ENCODE results near the gene NPAS3.

The NPAS3 gene

DNA sequence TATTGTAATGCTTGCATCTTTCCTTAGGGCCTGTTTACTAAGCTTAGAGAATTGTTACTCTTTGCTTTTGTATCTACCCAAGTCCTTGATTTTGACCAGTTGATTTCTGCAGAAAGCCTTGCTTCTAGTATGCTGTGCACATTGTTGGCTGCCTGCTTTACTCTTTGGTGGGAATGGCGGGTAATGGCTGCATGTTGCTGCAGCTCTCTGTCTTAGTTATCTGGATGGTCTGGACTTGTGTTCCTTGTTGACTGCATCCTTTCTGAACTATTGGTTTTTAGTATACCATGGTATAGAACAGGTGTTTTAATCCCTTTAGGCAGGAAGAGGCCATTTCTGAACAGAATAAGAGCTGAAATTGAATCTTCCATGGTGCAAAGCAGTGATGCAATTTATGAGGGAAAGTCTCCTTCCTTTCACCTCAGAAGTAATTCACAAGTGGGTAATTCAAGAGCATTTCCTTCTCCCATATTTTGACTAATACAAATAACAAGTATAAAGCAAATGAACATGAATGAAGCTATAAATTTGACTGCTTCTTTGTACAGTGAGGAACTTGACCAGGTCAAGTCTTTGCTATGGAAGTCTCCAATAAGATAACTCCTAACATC lies 466.4 kb downstream of the NPAS3 start:
- in situ Hi-C loops (cut with HindIII; ENCODE audit: low sequenced_read_pairs): no loop called here

DNA sequence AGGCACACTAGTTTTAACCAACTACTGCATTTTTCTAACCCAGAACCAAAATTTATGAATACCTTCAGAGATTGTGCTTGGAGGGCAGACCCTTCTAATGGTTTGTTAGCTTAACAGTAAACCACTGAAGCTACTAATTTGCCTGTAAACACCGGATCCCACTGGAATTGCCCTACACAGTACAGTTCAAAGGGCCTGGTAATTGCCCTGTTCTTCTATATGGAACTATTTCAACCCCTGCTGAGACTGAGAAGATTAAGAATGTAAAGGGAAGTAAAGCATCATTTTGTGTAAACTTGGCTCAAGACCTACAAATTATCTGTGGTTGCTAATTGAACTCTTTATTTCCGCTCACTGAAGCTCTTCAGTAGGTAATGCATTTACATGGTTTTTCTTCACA lies 468.1 kb downstream of the NPAS3 start:
- in situ Hi-C loops (cut with HindIII; ENCODE audit: low sequenced_read_pairs): no loop called here

DNA sequence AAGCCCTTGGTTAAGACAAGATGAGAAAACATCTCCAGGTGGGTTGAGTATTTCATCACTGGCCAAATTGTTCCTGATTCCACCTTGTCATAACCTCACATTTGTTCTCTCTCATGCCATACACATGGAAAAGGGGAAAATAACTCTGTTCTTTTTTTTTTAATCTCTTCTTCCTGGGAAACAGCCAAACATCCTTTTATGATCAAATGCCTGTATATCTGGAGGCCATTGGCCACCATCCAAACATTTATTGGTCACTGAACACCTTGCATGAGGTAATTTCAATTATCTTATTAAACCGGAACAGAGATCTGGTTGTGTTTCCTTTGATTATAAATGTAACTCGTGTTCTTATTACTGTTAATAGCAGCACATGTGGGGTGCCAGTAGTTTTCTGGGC lies 469.6 kb downstream of the NPAS3 start:
- in situ Hi-C loops (cut with HindIII; ENCODE audit: low sequenced_read_pairs): no loop called here

DNA sequence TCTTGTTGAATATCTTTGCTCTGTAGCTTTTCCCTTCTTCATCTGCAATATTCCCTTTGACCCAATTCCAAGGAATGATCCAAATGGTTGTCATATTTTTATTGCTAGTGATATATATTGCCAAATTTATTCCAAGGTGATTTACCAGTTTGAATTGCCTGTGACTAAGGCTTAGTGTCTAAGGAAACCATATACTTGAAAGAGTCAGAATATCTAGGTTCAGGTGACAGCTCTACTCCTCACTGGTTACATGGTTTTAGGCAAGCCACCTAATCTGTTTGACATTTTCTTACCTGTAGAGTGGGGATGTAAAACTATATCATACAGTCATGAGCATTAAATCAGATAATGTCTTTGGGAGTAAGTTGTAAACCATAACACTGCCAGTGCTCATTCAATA lies 473.8 kb downstream of the NPAS3 start:
- in situ Hi-C loops (cut with HindIII; ENCODE audit: low sequenced_read_pairs): no loop called here

DNA sequence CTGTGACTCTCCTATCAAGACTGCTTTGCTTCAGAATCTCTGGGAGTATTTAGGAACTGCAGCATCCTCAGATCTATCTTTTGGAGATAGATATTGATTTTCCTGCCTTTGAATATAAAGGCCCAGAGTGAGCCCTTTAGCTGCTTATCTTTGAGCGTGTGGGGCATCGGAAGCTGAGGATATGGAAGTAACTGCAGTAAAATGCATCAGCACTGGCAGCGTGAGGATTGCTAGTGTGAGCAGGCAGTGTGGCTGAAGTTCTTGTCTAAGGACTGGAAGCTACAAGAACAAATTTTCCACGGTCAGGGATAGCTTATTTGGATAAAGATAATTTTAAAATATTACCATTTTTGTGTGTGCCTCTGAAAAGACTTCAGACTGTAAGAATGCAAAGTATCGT lies 474.7 kb downstream of the NPAS3 start:
- in situ Hi-C loops (cut with HindIII; ENCODE audit: low sequenced_read_pairs): no loop called here

DNA sequence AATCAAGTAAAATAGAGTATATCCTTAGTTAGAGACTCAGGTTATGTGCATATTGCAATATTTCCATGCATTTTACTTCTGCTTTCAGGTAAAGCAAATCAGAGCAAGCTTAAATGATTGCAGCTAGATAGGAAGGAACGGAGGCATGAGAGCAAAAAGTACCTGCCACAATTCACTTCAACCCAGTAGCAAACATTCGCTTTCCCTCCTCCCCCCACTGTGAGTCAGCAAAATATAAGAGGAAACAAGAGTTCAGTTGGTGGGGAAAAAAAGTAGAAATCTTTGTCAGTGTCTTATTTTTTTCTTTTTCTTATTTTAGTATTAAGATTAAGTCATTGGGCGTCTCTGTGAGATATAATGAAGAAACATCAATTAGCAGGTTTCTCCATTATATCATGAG lies 475.4 kb downstream of the NPAS3 start:
- in situ Hi-C loops (cut with HindIII; ENCODE audit: low sequenced_read_pairs): no loop called here

DNA sequence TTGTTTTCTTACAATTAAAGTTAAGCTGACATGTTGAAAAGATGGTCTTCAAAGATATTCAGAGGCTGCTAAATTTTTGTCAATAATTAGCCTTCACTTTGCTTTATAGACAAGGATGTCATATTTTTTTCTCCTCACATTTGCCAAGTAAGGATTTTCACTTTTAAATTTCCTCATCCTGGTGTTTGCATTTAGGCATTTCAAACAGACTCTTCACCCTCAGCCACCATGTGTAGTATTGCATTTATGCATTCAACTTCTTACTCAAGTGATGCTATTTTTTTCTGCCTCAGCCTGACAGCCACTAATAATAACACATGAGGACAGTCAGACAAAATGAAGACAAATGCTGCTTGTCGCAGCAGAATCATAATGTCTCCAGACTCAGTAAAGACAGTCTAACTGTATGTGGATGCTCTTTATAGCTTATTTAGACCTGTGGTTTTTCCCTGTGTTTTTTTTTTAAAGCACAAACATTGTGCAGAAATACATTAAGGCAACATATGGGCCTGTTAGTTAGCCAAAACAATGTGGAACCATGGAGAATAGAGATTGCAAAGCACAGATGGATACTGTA lies 481.5 kb downstream of the NPAS3 start:
- in situ Hi-C loops (cut with HindIII; ENCODE audit: low sequenced_read_pairs): no loop called here

DNA sequence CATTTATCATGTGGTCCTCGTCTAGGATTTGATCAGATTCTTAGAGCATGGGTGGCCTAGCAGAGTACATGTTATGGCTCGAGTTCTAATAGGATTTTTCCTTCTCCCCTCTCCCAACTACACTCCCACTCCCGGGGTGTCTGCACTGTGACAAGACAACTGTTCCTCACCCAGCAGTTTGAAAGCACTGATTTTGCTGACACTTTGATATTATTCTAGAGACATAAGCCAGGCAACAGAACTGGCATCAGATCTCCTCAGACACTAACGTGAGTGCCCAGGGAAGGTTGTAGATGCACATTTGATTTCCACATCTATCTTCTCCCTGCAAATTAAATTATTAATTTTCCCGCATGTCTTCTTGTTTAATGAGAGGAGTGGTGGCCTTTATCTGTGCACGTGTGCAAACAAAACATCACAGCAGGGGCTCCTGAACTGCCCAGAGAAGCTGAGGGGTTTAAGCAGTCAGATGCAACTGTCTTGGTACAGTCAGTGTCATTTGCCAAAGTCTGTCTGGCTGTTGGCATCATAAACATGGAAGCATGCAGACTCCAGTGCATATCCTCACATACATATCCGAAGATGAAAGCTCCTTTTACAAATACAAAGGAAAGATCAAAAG lies 491.8 kb downstream of the NPAS3 start:
- in situ Hi-C loops (cut with HindIII; ENCODE audit: low sequenced_read_pairs): no loop called here

DNA sequence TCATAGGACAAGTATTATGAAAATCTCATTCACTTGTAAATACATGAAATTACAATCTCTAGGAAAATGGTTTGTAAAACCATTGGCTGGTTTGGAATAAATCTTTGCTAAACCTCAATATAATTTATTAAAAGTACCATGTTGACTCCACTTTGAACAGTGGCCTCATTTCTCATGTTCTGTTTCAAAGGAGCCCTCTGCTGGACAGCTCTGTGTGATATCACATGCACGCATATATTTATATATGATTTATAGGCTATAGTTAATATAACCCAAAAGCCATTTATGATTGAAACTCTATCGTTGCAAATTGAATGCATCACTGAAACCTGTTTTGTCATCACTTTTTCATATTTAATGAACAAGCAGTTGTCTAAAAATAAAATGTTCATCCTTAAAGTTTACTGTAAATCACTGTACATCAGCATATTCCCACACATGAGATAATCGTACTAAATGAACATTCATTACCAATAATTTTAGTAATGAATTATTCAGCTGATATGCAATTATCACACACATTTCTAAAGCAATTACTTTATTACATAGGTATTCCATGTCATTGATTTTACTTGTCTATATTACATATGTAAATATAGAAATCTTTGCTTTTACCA lies 493.8 kb downstream of the NPAS3 start:
- in situ Hi-C loops (cut with HindIII; ENCODE audit: low sequenced_read_pairs): no loop called here

DNA sequence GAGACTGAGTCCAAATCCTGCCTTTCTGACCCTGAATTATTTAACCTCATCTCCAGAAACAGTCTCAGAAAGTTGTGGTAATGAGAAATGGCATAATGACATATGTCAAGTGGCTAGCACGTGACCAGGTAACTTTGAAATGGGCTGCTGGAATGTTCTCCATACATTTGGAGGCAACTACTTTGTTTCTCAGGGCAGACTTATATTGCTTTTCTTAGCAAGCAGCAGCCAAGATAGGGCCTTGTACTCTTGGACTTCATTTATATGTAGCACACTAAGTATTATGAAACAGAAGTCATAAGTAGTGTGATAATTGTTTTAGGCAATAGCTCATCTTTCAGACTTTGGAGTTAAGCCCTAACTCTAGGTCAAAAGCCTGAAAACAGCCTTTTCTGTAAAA lies 494.7 kb downstream of the NPAS3 start:
- in situ Hi-C loops (cut with HindIII; ENCODE audit: low sequenced_read_pairs): no loop called here

DNA sequence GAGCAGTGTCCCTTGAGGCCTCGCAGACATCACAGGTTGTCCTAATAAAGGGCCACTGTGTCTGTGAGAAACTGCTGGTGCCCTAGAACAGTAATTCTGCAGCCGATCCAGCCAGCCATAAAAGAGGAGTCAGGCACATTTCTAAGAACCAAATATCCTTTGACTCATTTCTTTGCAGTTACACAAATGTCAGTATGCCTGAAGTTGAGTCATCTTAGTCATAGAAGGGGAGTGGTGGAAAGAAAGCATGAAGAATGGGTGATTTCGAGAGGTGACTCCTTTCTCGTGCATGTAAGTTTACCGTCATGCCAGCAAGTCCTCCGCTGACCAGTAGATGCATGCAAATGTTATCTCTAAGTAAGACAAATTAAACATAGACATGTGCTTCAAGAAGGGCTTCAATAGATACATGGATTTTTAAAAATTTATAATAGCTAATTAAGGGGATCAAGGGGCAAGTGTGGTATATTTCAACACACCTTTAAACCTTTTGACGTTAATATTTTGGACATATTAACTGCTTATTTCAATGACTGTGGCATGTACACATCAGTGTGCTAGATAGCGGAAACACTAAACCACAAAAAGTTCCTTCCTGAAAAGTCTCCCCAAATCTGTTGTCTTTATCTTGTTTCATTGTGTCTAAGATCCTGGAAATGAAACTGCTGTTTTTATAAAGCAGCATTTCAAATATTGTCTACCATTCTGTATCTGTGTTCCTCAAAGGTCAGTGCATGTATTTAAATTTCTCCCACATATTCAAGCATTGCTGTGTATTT lies 497.4 kb downstream of the NPAS3 start:
- in situ Hi-C loops (cut with HindIII; ENCODE audit: low sequenced_read_pairs): no loop called here

DNA sequence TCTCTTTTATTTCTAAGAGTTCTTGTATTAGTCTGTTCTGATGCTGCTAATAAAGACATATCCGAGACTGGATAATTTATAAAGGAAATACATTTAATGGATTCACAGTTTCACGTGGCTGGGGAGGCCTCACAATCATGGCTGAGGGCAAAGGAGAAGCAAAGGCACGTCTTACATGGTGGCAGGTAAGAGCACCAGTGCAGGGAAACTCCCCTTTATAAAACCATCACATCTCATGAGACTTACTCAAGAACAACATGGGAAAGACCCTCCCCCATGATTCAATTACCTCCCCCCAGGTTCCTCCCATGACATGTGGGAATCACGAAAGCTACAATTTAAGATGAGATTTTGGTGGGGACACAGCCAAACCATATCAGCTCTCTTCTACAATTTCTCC lies 503.0 kb downstream of the NPAS3 start:
- in situ Hi-C loops (cut with HindIII; ENCODE audit: low sequenced_read_pairs): no loop called here

DNA sequence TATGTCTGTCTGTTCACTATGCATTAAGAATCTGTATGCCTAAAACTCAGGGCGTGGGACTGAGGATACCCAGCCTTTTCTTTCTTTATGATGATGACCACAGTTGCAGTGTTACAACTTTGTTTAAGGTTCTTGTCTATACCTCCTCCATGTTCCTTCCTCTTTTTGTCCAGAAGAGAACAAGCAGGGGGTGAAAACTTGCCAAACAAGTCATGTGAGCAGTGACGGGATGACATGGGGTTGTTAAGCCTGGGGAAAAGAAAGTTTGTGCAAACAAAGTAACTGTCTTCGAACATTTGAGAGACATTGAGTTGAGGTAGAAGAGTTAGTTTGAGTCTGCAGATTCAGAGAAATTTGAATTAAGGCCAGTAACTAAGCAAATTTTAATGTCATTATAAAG lies 505.5 kb downstream of the NPAS3 start:
- in situ Hi-C loops (cut with HindIII; ENCODE audit: low sequenced_read_pairs): no loop called here

DNA sequence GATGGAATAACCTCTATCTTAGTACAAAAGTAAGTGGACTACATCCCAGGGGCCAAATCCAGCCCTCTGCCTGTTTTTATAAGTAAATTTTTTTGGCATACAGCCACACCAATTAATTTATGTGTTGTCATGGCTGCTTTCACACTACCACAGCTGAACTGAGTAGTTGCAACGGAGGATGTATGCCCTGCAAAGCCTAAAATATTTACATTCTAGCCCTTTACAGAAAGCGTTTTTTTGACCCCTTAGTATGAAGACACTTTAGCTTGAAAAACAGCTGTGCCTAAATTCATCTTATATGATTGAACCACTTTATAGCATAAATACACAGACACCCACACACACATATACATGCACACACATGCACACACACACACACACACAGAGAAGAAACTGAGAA lies 510.6 kb downstream of the NPAS3 start:
- in situ Hi-C loops (cut with HindIII; ENCODE audit: low sequenced_read_pairs): no loop called here

DNA sequence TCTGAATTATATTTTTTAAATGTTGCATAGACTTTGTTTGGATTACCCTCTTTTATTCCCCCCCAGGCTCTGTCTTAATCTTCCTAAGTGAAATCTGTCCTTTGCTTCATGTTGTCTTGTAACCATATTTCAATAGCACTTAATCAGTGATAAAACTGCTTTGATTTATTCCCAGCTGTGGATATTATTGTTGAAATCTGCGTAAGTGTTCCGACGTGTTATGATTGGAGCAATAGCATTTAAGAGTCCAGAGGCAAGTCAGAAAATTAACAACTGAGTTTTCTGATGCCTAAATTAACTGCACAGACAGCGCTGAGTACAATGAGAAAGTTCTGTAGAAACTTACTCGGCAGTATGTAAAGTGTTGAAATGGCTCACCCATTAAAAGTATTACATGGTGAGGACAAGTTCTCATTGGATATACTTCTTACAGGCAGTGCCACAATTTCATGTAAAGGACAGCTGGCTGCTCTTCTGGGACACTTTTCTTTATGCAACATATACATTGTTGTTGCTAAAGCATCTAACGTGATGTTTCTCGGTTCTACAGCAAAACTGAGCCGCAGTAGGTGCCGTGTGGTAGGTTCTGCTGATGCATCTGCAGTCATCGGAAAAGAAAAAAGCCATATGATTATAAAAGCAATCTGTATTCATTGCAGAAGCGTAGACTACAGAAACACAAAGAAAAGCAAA lies 511.2 kb downstream of the NPAS3 start:
- in situ Hi-C loops (cut with HindIII; ENCODE audit: low sequenced_read_pairs): no loop called here

DNA sequence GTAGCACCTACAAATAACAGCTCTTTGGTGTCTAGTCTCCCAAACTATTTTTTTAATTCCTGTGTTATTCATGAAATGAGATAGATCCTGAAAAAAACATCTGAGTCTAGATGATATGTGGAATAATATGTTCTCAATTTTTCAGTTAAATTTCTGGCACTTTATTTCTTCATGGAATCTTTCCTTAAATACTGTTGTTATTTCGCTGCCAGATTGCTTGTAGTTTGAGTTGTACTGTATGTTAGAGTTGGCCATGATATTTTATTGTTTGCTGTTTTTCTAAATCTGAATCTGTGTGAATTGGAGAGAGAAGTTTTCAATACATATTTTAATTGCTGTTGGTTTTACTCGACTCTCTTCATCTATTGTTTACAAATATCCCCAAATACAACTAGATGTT lies 511.7 kb downstream of the NPAS3 start:
- in situ Hi-C loops (cut with HindIII; ENCODE audit: low sequenced_read_pairs): no loop called here

DNA sequence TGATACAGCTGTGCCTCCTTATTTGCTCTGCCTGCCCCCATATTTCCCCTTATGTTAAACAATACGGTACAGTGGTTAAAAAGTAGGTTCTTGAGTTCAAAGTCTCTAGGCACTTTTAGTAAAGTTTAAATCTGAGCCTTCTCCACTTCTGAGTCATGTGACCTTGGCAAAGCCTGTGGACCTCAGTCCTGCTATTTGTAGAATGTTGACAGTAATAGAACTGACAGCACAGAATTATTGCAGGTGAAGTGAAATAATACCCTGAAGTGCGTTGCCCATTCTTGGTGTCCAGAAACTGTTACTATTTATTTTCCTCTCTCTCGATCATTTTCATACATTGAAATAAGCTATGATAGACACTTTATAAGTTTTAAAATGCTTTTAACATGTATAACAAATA lies 512.5 kb downstream of the NPAS3 start:
- in situ Hi-C loops (cut with HindIII; ENCODE audit: low sequenced_read_pairs): no loop called here

DNA sequence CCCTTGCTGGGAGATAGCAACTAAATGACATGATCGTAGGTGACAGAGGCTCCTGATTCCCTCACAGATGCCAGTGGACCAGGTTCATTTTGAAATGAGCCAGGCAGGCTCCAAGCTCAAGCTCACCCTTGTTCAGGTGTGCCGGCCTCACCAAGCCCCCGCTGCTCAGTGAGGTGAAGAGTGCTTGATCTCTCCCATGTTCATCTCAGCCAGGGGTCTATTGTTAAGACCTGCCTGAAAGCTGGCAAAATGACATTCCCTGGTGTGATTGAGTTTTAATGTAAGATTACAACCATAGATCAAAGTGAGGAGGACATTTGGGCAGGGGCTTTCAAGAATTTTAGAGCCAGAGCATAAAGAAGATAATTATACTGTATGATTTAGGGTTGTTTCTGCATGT lies 514.3 kb downstream of the NPAS3 start:
- in situ Hi-C loops (cut with HindIII; ENCODE audit: low sequenced_read_pairs): no loop called here

DNA sequence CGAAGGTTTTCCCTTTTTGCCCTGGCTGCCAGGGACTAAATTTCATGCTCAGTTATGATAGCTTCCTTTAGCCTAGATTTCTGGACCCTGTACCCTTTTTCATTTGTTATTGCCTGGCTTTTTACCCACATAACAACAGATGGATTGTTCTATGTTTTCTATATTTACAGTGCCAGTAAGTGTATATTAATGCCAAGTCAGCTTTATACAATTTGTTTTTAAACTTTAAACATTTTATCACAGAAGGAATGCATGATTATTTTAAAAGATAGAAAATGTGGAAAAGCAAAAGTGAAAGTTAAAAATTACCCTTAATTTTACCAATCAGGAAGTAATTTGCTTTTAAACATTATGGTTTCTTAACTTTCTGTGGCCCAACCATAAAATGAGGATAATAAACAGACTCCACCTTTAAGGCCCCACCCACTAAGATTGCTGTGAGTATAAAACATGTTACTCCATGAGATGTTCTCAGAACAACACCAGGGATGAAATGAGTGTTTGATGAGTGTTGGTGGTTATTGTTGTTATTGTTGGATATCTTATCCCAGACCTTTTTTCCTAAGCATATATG lies 515.4 kb downstream of the NPAS3 start:
- in situ Hi-C loops (cut with HindIII; ENCODE audit: low sequenced_read_pairs): no loop called here

DNA sequence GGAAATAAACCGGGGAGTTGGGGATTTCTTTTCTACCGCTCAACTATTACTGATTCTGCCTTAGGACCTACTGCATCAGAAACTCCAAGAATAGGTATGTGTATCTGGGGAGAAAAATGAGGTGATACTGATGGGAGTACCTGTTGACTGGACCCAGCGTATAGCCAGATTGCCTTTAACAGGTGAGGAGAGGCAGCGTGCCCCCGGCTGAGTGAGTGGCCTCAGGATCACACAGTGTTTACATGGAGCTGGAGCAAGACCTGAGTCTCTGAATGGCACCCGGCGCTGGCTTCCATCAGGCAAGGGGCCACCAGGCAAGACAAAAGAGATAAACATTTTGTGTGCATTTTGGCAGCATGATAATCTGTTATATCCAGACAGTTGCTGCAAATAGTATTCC lies 516.0 kb downstream of the NPAS3 start:
- in situ Hi-C loops (cut with HindIII; ENCODE audit: low sequenced_read_pairs): no loop called here
